ENCODE measurements around the gene NHEJ1. TPM values are rescaled to one million over a fixed set of nuclear protein-coding genes. Genes with fewer than 3 reads are reported as not detected.
A peak's percentile ranks its signal among the peaks of the same experiment; 100 is the strongest.

NHEJ1 gene
- total RNA-seq, 2 experiments from 2014 or later, result 20.7 to 23.8 TPM

DNA sequence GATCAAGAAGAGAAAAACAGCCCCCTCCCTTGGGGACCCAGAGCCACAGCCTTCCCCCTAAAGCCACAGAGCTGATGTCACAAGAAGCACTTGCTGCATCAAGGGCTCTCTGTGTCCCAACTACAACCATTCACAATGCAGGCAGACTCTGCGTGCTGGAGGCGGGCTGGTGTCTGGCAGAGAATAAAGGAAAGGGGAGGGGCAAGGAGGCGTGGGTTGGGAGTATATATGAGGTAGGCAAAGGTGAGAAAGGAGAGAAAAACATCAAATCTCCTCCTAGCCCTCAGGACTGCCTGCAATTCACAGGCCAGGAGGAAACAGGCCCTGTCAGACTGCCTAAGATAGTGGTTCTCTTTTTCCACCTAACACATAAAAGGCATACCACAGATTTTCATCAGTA lies 51.1 kb downstream of the NHEJ1 start:
- Mint-ChIP-seq H3K36me3 (ENCODE audit: low read depth) (no peaks in the 10 kb centered on the region), H3K4me3 (no peak overlapping the region), H3K27me3 (no peaks in the 10 kb centered on the region), H3K9me3 (ENCODE audit: low read depth) (no peaks in the 10 kb centered on the region), H3K4me1 (peaks cover 45% of the 10 kb centered on the region), H3K27ac (no peak overlapping the region)
- peak; percentile 79 for DNase-seq
- ChIA-PET CTCF (interaction anchor here (0.6 to 1.5 kb wide), 3 partner anchors 10 to 211 kb away, joined by 3 to 4 read pairs (median 4); no protein-coding TSS in a partner anchor), POLR2A (no interaction called here)
- intact Hi-C loops (cut with DNase I, micrococcal nuclease), result no loop called here
- peak; percentile 80 for ATAC-seq

DNA sequence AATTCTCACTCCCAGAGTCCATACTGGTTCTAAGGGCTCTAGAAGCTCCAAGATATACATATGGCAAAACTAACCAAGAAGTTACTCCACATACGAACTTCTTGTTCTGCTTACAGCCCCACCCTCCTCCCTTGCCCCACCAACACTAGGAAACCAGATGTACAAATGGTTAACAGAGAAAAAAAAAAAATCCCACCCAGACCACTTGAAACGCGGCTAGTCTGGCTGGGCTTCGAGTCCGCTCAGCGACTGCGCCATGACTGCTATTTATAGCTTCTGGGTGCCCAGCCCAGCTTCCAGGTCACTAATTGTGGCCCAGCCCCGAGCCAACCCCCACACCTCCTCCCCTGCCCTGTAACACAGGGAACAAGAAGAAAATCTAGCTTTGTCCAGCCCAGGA lies 52.9 kb downstream of the NHEJ1 start:
- Mint-ChIP-seq H3K36me3 (ENCODE audit: low read depth) (no peaks in the 10 kb centered on the region), H3K9me3 (ENCODE audit: low read depth) (no peaks in the 10 kb centered on the region), H3K27me3 (no peaks in the 10 kb centered on the region), H3K4me3 (no peak overlapping the region), H3K4me1 (peaks cover 48% of the 10 kb centered on the region), H3K27ac (no peak overlapping the region)
- DNase-seq, result no peak
- CTCF ChIA-PET, result interaction anchor here (0.5 to 1.4 kb wide), 2 partner anchors 51 to 63 kb away, joined by 3 read pairs; no protein-coding TSS in a partner anchor
- intact Hi-C loops (cut with DNase I, micrococcal nuclease), result no loop called here
- POLR2A ChIA-PET, result no interaction called here
- no peak for ATAC-seq

DNA sequence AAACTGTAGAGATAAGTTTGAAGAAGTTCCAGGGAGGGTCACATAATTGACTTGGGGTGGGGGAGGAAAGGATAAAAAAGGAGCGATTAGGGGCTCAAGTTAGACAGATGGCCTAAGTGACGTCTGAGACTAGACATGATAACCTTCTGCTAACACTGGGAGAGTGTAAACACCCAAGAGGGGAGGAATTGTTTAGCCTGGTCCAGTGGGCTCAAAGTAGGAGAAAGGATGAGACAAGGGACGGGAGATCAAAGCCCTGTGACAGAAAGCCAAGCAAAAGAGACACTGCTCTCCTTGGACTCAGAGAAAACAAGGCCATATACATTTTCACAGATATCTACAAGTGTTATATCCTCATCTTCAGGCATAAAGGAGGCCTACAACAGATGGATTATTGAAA lies 54.4 kb downstream of the NHEJ1 start:
- ATAC-seq, result no peak
- no peak for DNase-seq
- no peak overlapping the region for H3K27ac Mint-ChIP-seq
- no peaks in the 10 kb centered on the region for H3K9me3 Mint-ChIP-seq (ENCODE audit: low read depth)
- intact Hi-C loops (cut with DNase I, micrococcal nuclease), result no loop called here
- H3K27me3 Mint-ChIP-seq, result no peaks in the 10 kb centered on the region
- ChIA-PET CTCF (interaction anchor here (0.7 to 7.4 kb wide), 4 partner anchors 11 to 423 kb away, joined by 3 to 74 read pairs (median 26); no protein-coding TSS in a partner anchor), POLR2A (no interaction called here)
- H3K4me3 Mint-ChIP-seq, result no peak overlapping the region
- H3K36me3 Mint-ChIP-seq (ENCODE audit: low read depth), result peaks cover 5% of the 10 kb centered on the region
- peaks cover 45% of the 10 kb centered on the region for H3K4me1 Mint-ChIP-seq

DNA sequence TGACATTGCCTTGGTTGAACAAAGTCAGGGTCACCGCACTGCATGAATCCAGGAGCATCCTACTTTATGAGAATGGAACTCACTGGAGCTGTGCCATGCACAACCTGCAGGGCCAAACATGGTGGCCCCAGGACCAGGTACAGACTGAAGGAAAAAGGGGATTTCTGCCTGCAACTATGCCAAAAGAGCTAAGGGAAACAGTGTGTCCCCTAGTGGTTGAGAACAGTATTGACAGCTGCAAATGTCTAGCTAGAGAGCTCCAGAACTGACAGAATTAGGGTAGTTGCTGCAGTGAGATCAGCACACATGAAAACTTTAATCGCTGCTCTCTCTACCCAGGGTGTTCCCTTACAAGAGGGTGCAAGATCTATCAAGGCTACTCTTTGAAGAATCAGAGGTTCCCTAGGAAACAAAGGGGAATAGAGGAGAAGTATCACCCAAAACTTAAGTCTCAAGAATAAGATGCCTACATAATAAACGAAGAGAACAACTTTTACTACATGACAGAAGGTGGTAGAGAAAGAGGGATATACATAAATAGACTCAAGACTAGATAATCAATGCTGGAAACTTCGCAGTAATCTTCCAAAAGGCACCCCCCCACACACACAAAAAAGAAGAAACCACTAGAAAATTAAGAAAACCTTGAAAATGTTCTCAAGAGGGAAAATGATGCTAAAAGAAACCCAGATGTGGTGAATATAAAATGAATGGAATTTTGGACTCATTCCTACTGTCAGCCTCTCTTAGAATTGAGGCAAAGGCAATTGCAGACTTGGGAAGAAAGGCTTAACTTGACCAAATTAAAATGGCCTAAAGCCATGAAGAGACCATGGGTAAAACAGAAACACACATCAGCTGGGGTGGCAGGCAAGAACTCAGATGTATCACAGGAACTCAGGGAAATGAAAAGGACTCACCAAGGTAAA lies 56.2 kb downstream of the NHEJ1 start:
- peak; percentile 36 for DNase-seq
- intact Hi-C loops (cut with DNase I, micrococcal nuclease), result no loop called here
- POLR2A ChIA-PET, result no interaction called here

DNA sequence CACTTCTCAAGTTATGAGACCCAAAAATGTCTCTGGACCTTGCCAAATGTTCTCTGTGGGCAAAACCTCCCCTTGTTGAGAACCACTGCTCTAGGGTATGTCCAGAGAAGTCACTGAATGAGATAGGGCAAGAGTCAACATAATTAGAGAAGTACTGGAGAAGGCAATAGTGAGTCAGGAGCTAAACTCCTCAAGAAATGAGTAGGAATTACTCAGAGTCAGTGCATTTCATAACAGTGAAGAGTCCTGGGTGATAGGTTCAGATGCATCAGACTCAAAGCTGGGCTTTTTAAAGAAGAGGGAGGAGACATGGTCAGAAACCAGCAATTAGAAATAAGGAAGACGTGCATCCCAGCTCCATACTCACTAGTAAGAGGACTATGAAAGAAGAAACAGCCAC lies 61.3 kb downstream of the NHEJ1 start:
- ChIA-PET CTCF (interaction anchor here (0.9 to 7.4 kb wide), 8 partner anchors 14 to 104 kb away, joined by 3 to 74 read pairs (median 4); no protein-coding TSS in a partner anchor), POLR2A (interaction anchor here (0.6 kb wide), 1 partner anchor 11 kb away, joined by 3 read pairs; no protein-coding TSS in a partner anchor)
- DNase-seq (no peak), ATAC-seq (peak; percentile 79)
- no peaks in the 10 kb centered on the region for H3K27me3 Mint-ChIP-seq
- H3K27ac Mint-ChIP-seq, result no peak overlapping the region
- H3K4me1 Mint-ChIP-seq, result peaks cover 4% of the 10 kb centered on the region
- intact Hi-C loops (cut with DNase I, micrococcal nuclease), result no loop called here
- H3K4me3 Mint-ChIP-seq, result no peak overlapping the region
- peaks cover 5% of the 10 kb centered on the region for H3K36me3 Mint-ChIP-seq (ENCODE audit: low read depth)
- no peaks in the 10 kb centered on the region for H3K9me3 Mint-ChIP-seq (ENCODE audit: low read depth)

More for the DNA sequence above, 56.2 kb downstream of the NHEJ1 start:
- no peaks in the 10 kb centered on the region for H3K27me3 Mint-ChIP-seq
- H3K9me3 Mint-ChIP-seq (ENCODE audit: low read depth), result no peaks in the 10 kb centered on the region
- peak overlapping the region; percentile 44 for H3K27ac Mint-ChIP-seq
- CTCF ChIA-PET, result interaction anchor here (0.6 to 7.4 kb wide), 39 partner anchors 8 to 378 kb away, joined by 3 to 74 read pairs (median 5); no protein-coding TSS in a partner anchor
- H3K36me3 Mint-ChIP-seq (ENCODE audit: low read depth), result peaks cover 5% of the 10 kb centered on the region
- H3K4me1 Mint-ChIP-seq, result peaks cover 33% of the 10 kb centered on the region
- peak; percentile 80 for ATAC-seq
- no peak overlapping the region for H3K4me3 Mint-ChIP-seq

DNA sequence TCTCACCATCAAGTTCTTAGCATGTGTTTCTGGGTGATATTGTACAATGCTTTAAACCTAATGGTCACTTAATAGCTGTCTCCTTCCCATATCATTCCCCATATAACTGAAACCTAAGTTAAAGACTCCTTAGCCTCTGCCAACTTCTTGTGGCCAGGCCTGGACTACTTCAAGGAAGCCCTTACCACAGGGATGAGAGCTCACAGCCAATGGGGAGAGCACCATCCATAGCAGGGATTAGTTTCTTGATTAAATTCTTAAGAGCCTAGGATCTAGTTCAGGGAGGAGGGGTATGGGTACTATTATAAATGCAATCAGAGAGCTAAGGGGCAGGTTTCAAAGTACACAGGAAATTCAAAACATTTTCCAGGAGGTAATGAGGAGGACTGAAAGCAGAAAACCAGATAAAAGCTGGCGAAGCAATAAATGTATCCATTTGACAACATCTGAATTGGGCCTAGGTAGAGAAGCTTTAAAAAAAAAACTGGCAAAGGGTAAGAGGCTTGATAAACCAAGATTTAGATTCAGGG lies 65.1 kb downstream of the NHEJ1 start:
- ATAC-seq (no peak), DNase-seq (no peak)
- Mint-ChIP-seq H3K9me3 (ENCODE audit: low read depth) (no peaks in the 10 kb centered on the region), H3K36me3 (ENCODE audit: low read depth) (no peaks in the 10 kb centered on the region), H3K27me3 (no peaks in the 10 kb centered on the region), H3K4me1 (no peaks in the 10 kb centered on the region), H3K27ac (no peak overlapping the region), H3K4me3 (no peak overlapping the region)
- ChIA-PET POLR2A (no interaction called here), CTCF (interaction anchor here (0.6 to 2.2 kb wide), 5 partner anchors 9 to 46 kb away, joined by 3 to 9 read pairs (median 4); no protein-coding TSS in a partner anchor)
- intact Hi-C loops (cut with DNase I, micrococcal nuclease), result no loop called here

DNA sequence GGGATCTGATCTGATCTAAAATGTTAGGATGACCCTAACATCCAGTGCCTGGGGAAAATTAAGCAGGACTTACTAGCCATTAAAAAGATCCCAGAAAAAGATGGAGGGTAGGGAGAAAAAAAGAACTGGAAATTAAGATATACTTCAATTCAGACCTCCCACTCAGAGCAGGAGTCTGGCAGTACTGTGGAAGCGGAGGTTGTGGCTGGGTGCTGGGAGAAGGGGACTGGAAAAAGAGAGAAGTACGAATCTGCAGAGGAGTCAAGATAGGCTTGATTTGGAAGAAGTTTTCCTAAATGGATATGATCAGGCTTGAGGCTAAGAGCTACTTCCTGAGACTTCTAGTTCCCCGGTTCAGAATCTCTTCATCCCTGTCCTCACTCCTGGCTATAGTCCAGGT lies 66.4 kb downstream of the NHEJ1 start:
- peaks cover 3% of the 10 kb centered on the region for H3K36me3 Mint-ChIP-seq (ENCODE audit: low read depth)
- H3K27ac Mint-ChIP-seq, result no peak overlapping the region
- no peaks in the 10 kb centered on the region for H3K9me3 Mint-ChIP-seq (ENCODE audit: low read depth)
- intact Hi-C loops (cut with DNase I, micrococcal nuclease), result no loop called here
- H3K4me3 Mint-ChIP-seq, result no peak overlapping the region
- H3K4me1 Mint-ChIP-seq, result no peaks in the 10 kb centered on the region
- no peaks in the 10 kb centered on the region for H3K27me3 Mint-ChIP-seq
- ATAC-seq (no peak), DNase-seq (no peak)
- ChIA-PET CTCF (interaction anchor here (0.6 to 1.0 kb wide), 2 partner anchors 22 to 57 kb away, joined by 3 to 4 read pairs; no protein-coding TSS in a partner anchor), POLR2A (no interaction called here)

DNA sequence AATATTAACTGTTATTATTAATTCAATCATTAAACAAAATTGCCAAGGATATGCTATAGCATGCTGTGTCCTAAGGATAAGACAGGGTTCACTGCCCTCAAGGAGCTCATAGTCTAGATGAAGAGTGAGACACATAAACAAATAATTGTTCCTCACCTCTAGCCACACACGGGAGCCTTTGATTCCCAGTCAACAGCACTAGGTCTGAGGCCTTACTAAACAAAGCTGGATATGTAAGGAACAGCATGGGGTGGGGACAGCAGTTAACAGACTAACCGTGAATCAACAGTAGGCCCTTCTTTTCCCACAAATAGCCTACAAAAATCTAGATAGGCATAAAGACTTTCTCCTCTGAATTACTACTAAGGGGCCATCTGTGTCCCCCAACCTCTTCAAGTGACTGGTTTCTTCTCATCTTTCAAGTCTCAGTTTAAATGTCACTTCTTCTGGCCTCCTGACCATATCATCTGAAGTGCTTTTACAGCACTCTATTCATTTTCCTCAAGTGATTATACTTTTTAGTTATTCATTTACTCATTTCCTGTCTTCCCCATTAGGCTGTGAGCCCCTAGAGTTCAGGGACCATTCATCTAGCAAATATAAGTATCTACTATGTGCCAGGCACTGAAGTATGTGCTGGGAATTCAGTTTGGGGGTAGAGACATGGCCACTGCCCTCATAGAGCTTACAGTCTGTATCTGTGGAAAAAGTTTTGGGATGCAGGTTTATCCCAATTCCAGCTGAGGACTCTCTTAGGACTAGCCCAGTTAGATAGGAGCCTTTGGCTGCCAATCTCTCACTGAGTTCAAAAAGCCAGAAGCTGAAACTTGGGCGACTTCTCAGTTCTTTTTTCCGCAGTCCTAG lies 69.9 kb downstream of the NHEJ1 start:
- DNase-seq, result no peak
- CTCF ChIA-PET, result interaction anchor here (0.6 to 3.2 kb wide), 10 partner anchors 10 to 111 kb away, joined by 3 to 20 read pairs (median 4); no protein-coding TSS in a partner anchor
- Mint-ChIP-seq H3K4me1 (peaks cover 9% of the 10 kb centered on the region), H3K9me3 (ENCODE audit: low read depth) (no peaks in the 10 kb centered on the region), H3K36me3 (ENCODE audit: low read depth) (peaks cover 5% of the 10 kb centered on the region), H3K27me3 (no peaks in the 10 kb centered on the region), H3K4me3 (no peak overlapping the region), H3K27ac (no peak overlapping the region)
- intact Hi-C loops (cut with DNase I, micrococcal nuclease), result no loop called here
- POLR2A ChIA-PET, result no interaction called here
- ATAC-seq, result no peak

DNA sequence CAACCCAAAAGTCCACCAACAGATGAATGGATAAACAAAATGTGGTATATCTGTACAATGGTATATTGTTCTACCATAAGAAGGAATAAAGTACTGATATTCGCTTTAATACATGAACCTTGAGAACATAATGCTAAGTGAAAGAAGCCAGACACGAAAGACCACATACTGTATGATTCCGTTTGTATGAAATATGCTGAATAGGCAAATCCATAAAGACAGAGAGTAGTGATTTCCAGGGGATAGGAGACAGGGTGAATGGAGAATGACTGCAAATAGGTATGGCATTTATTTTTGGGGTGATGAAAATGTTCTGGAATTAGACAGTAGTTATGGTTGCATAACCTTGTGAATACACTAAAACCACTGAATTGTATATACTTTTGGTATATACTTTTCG lies 71.3 kb downstream of the NHEJ1 start:
- ChIA-PET POLR2A (no interaction called here), CTCF (interaction anchor here (2.1 kb wide), 1 partner anchor 14 kb away, joined by 9 read pairs; no protein-coding TSS in a partner anchor)
- ATAC-seq (no peak), DNase-seq (no peak)
- intact Hi-C loops (cut with DNase I, micrococcal nuclease), result no loop called here
- Mint-ChIP-seq H3K9me3 (ENCODE audit: low read depth) (no peaks in the 10 kb centered on the region), H3K4me3 (no peak overlapping the region), H3K27me3 (no peaks in the 10 kb centered on the region), H3K27ac (no peak overlapping the region), H3K4me1 (peaks cover 9% of the 10 kb centered on the region), H3K36me3 (ENCODE audit: low read depth) (peaks cover 5% of the 10 kb centered on the region)

DNA sequence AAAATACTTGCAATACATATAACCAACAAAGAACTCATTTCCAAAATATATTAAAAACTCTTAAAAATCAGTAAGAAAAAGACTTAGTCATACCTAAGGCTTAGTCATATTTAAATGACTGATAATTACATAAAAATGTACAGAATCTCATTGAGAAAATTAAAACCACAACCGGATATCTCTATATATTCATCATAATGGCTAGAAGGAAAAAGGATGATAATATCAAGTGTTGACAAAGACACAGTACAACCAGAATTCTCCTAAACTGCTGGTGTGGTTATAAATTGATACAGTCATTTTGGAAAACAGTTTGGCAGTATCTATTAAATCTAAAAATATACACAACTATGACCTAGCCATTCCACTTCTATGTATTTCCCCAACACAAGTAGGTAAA lies 72.8 kb downstream of the NHEJ1 start:
- Mint-ChIP-seq H3K4me3 (no peak overlapping the region), H3K9me3 (ENCODE audit: low read depth) (no peaks in the 10 kb centered on the region), H3K27ac (no peak overlapping the region), H3K36me3 (ENCODE audit: low read depth) (peaks cover 5% of the 10 kb centered on the region), H3K27me3 (no peaks in the 10 kb centered on the region), H3K4me1 (peaks cover 9% of the 10 kb centered on the region)
- DNase-seq (no peak), ATAC-seq (no peak)
- intact Hi-C loops (cut with DNase I, micrococcal nuclease), result no loop called here
- ChIA-PET CTCF (interaction anchor here (0.5 to 2.1 kb wide), 7 partner anchors 14 to 67 kb away, joined by 3 to 17 read pairs (median 5); no protein-coding TSS in a partner anchor), POLR2A (interaction anchor here (0.7 kb wide), 1 partner anchor 25 kb away, joined by 4 read pairs; no protein-coding TSS in a partner anchor)

DNA sequence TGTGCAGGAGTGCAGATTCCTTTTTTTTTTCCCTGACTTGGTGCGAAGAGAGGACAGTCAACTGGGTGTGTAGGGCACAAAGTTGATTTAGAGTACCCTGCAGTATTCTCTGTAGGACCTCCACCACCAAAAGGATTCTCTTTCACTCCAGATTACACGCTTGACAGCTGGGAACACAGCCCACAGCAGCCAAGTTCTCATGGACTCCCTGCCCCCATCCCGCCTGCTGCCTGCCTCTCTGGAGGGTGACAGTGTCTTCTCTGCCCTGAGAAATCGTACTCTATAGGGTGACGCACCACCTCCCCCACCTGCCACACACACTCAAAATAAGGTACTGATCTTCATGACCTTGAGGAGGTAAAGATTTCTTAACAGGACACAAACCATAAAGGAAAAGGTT lies 73.3 kb downstream of the NHEJ1 start:
- POLR2A ChIA-PET, result interaction anchor here (0.7 kb wide), 1 partner anchor 25 kb away, joined by 4 read pairs; no protein-coding TSS in a partner anchor
- H3K4me3 Mint-ChIP-seq, result no peak overlapping the region

More for the DNA sequence above, 73.3 kb downstream of the NHEJ1 start:
- peaks cover 9% of the 10 kb centered on the region for H3K4me1 Mint-ChIP-seq
- no peak for ATAC-seq
- intact Hi-C loops (cut with DNase I, micrococcal nuclease), result no loop called here
- H3K27ac Mint-ChIP-seq, result no peak overlapping the region
- DNase-seq, result no peak
- CTCF ChIA-PET, result interaction anchor here (0.5 to 2.1 kb wide), 3 partner anchors 13 to 35 kb away, joined by 5 to 17 read pairs (median 9); no protein-coding TSS in a partner anchor
- no peaks in the 10 kb centered on the region for H3K9me3 Mint-ChIP-seq (ENCODE audit: low read depth)
- no peaks in the 10 kb centered on the region for H3K27me3 Mint-ChIP-seq
- peaks cover 5% of the 10 kb centered on the region for H3K36me3 Mint-ChIP-seq (ENCODE audit: low read depth)

Measured in activated CD4-positive, alpha-beta T cell treated with anti-CD3 and anti-CD28 coated beads for 36 hours (primary cell).